CD8-positive, alpha-beta memory T cell (primary cell): ENCODE data around the gene DNAJA3. TPM values are rescaled to one million over a fixed set of nuclear protein-coding genes. Genes with fewer than 3 reads are reported as not detected.
A peak's percentile ranks its signal among the peaks of the same experiment; 100 is the strongest.
"Not testable (repeated sequence)": the region's sequence is repeated elsewhere in the genome, so short reads cannot be mapped to it uniquely, and the experiment has no call there.

ENCODE experiments used
- CTCF ChIA-PET: fragments of 350-600 bp; sonication (Branson Sonifier 250); formaldehyde crosslinking; loops from one replicate; lab custom pipeline; 2021; ENCODE audit warnings: antibody characterized with exemption; lab: Charles Lee
- POLR2A ChIA-PET: fragments of 350-600 bp; sonication (Branson Sonifier 250); formaldehyde crosslinking; loops from one replicate; lab custom pipeline; 2021; ENCODE audit warnings: antibody characterized with exemption; lab: Charles Lee
- DNase-seq, 5 donors: peaks; one replicate each; pipeline versions ENCODE4 v3.0.0 to v3.0.0-alpha.2; 2020 to 2022; ENCODE audit warnings: mixed read lengths in 1 of 5
- H3K27ac ChIP-seq: one replicate; pipeline ENCODE4 v1.7.0; 2013; ENCODE audit warnings: low read depth, mild to moderate bottlenecking, low read length, moderate library complexity
- H3K27me3 ChIP-seq: 2 replicates; pipeline ENCODE4 v1.7.0; 2013; ENCODE audit warnings: low read length, mild to moderate bottlenecking; ENCODE audit not compliant: insufficient read depth, poor library complexity, severe bottlenecking
- H3K36me3 ChIP-seq: 2 replicates; pipeline ENCODE4 v1.7.0; 2013; ENCODE audit warnings: mild to moderate bottlenecking, low read length, moderate library complexity; ENCODE audit not compliant: insufficient read depth
- H3K4me1 ChIP-seq: 2 replicates; pipeline ENCODE4 v1.7.0; 2013; ENCODE audit warnings: mild to moderate bottlenecking, low read length, moderate library complexity; ENCODE audit not compliant: insufficient read depth
- H3K4me3 ChIP-seq: 2 replicates; pipeline ENCODE4 v1.7.0; 2013; ENCODE audit warnings: mild to moderate bottlenecking, low read length
- H3K9me3 ChIP-seq: 2 replicates; pipeline ENCODE4 v1.7.0; 2013; ENCODE audit warnings: mild to moderate bottlenecking, low read length
- H3K27ac Mint-ChIP-seq, 8 donors: one replicate each; pipeline ENCODE4 v1.8.0; 2020 to 2021; ENCODE audit warnings: mixed read lengths in 8 of 8, mild to moderate bottlenecking in 6 of 8, inconsistent platforms in 3 of 8, moderate library complexity in 3 of 8
- H3K27me3 Mint-ChIP-seq, 2 donors: one replicate each; pipeline ENCODE4 v1.8.0; 2020 to 2021; ENCODE audit warnings: mixed read lengths in 2 of 2, mild to moderate bottlenecking in 1 of 2, moderate library complexity in 1 of 2
- H3K36me3 Mint-ChIP-seq, 3 donors: one replicate each; pipeline ENCODE4 v1.8.0; 2020 to 2021; ENCODE audit warnings: mixed read lengths in 3 of 3, inconsistent platforms in 1 of 3, mild to moderate bottlenecking in 1 of 3
- H3K4me1 Mint-ChIP-seq, 3 donors: one replicate each; pipeline ENCODE4 v1.8.0; 2020 to 2021; ENCODE audit warnings: mixed read lengths in 3 of 3, inconsistent platforms in 1 of 3, mild to moderate bottlenecking in 1 of 3
- H3K4me3 Mint-ChIP-seq, 7 donors: one replicate each; pipeline ENCODE4 v1.8.0; 2020 to 2021; ENCODE audit warnings: mixed read lengths in 7 of 7, mild to moderate bottlenecking in 6 of 7, moderate library complexity in 4 of 7, inconsistent platforms in 2 of 7
- H3K9me3 Mint-ChIP-seq, 5 donors: one replicate each; pipeline ENCODE4 v1.8.0; 2020 to 2022; ENCODE audit warnings: mixed read lengths in 5 of 5, mild to moderate bottlenecking in 3 of 5, moderate library complexity in 2 of 5, inconsistent platforms in 1 of 5
- polyA plus RNA-seq: library from polyadenylated mRNA; unstranded; fragments of 300-500 nt; fragmentation: Illumina TruSeq; gene quantifications from one replicate; pipeline ENCODE4 v1.2.3, GENCODE V29; 2021
- total RNA-seq, 2 experiments: library from RNA; stranded (reverse); gene quantifications; one replicate each; pipeline ENCODE4 v1.2.3, GENCODE V29; 2021

DNAJA3 gene
- total and polyA plus RNA-seq, 3 experiments from 2014 or later: 51.1 to 108 (median 104) TPM

DNA sequence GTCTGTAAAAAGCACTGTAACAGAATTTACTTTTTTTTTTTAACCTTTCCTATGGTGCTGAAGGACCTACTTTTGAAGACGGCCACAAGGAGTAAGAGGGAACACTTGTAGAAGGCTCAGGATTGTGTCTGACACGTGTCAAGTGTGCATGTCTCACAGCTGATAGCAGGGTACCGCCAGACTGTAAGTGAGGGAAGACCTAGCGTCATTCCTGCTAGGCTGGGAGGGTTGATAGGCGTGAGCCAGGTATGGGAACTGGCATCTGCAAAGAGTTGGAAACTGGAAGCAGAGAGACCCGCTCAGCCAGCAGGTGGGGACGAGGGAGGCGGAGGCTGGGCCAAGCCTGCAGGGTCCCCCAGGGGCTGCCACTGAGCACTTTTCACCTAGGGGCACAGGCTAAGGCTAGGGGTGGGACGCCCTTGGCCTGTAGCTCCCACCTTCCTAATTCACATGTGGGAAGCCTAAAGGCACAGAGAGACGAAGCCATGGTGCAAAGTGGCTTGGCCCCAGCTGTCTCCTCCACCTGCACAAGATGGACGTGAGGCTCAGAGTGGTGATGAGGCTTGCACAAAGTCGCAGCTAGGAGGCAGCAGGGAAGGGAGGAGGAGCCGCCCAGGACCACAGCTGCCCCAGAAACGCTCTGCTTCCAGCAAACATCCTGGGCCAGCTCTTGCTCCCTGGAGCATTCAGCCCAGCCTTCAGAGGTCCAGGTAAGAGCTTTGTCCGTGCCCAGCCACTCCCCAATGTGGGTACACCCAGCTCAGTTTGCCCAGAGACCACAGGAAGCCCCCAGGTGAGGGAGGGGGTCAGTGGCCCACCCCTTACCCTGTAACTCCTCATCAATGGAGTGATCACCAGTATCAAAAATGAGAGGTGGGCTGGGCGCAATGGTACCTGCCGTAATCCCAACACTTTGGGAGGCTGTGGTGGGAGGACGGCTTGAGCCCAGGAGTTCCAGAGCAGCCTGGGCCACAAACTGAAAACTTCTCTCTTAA is 35.1 kb upstream of the DNAJA3 start:
- Mint-ChIP-seq H3K4me3 (peak overlapping the region in 2 of 7 donors; percentile 48 to 60), H3K9me3 (no peaks in the 10 kb centered on the region), H3K27ac (peak overlapping the region in 4 of 8 donors; percentile 33 to 94 (median 61)), H3K36me3 (peaks cover 2 to 87% (median 4%) of the 10 kb centered on the region in 3 donors), H3K4me1 (peaks cover 3 to 11% (median 3%) of the 10 kb centered on the region in 3 donors), H3K27me3 (peaks cover 0 to 2% of the 10 kb centered on the region in 2 donors)
- no peaks in the 10 kb centered on the region for H3K9me3 ChIP-seq
- H3K27me3 ChIP-seq: no peaks in the 10 kb centered on the region
- peaks cover 41% of the 10 kb centered on the region for H3K36me3 ChIP-seq
- DNase-seq: no peak
- ChIA-PET CTCF (interaction anchor here (1.4 kb wide), 1 partner anchor 13 kb away, joined by 5 read pairs; no protein-coding TSS in a partner anchor), POLR2A (interaction anchor here (0.5 kb wide), 1 partner anchor 134 kb away, joined by 3 read pairs; no protein-coding TSS in a partner anchor)
- H3K4me3 ChIP-seq: no peak overlapping the region
- H3K4me1 ChIP-seq: no peaks in the 10 kb centered on the region
- no peak overlapping the region for H3K27ac ChIP-seq

DNA sequence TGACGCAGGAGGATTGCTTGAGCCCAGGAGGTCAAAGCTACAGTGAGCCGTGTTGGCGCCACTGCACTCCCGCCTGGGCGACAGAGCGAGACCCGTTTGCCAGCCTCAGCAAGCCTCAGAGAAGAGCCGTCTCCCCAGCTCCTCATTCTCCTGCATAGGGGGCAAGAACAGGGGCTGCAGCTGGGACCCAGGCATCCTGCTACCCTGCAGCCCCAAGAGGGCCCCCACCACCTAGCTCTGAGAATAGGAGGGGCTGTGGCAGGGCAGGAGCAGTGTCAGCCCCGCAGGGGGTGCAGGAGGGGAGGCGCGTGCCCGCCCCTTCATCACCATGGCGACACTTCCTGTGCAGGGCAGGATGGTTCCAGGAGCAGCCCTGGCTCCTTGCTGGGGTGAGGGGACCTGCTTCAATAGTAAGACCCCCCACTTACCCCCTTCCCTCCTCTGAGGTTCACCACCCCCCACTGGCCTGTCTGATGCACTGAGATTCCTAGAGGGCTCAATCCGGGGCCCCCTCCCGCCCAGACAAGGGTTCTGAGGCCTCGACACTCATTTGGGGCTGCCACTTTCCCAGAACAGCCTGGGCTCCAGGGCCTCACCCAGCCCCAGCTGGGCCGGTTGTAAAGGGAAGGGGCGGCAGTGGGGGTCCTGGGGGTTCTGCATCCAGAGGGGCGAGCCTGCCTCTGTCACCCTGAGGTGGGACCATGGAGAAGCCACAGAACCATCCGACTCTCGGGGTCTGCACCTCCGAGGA is 33.9 kb upstream of the DNAJA3 start:
- DNase-seq: peak in 1 of 5 donors; percentile 44
- ChIA-PET CTCF (interaction anchor here (0.8 to 1.0 kb wide), 2 partner anchors 11 to 194 kb away, joined by 3 read pairs; no protein-coding TSS in a partner anchor), POLR2A (interaction anchor here (0.6 kb wide), 1 partner anchor 40 kb away, joined by 4 read pairs; no protein-coding TSS in a partner anchor)
- Mint-ChIP-seq H3K4me1 (peaks cover 4 to 15% (median 6%) of the 10 kb centered on the region in 3 donors), H3K4me3 (no peak overlapping the region), H3K9me3 (no peaks in the 10 kb centered on the region), H3K27me3 (peaks cover 0 to 2% of the 10 kb centered on the region in 2 donors), H3K27ac (peak overlapping the region in 2 of 8 donors; percentile 56 to 69), H3K36me3 (peaks cover 4 to 80% (median 8%) of the 10 kb centered on the region in 3 donors)
- no peaks in the 10 kb centered on the region for H3K9me3 ChIP-seq
- H3K4me3 ChIP-seq: no peak overlapping the region
- no peaks in the 10 kb centered on the region for H3K4me1 ChIP-seq
- no peak overlapping the region for H3K27ac ChIP-seq
- no peaks in the 10 kb centered on the region for H3K27me3 ChIP-seq
- peaks cover 40% of the 10 kb centered on the region for H3K36me3 ChIP-seq

DNA sequence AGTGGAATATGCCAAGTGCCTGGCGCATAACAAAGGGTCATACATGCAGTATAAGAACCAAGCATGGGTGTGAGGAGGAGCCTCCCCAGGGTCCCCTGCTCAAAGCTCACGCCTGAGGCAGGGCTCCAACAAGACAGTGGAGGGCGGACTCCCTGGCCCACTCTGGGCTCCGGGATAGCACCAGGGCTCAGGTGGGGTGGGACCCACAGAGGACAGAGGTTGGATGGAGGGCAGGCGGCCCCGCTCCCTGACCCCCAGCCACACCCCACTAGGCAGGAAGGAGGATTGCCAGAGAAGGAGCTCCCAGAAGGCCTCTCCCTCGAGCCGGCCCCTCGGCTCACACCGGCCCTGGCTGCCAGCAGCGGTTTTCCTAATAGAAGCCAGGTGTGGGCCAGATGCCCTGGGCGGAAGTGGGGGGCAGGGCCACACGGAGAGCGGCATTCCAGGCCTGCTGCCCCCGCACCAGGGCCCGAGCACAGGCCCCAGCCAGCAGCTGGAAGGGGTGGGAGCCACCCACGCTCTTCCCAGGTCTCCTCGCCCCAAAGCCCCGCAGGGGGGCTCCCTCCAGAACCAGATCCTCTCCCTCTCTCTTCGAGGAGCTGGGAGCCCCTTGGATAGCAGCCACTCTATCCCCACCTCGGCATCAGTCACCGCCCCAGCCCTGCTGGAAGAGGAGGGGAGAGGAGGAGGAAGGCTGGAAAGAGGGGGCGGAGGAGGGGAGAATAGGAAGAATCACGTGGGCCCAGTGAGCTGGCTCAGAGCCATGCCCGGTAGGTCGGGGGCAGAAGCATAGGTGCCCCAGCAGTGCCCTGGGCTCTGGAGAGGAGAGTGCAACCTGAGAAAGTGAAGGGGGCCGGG is 33.1 kb upstream of the DNAJA3 start:
- peak overlapping the region in 2 of 8 donors; percentile 56 to 70 for H3K27ac Mint-ChIP-seq
- peaks cover 0 to 2% of the 10 kb centered on the region in 2 donors for H3K27me3 Mint-ChIP-seq
- POLR2A ChIA-PET: no interaction called here

DNA sequence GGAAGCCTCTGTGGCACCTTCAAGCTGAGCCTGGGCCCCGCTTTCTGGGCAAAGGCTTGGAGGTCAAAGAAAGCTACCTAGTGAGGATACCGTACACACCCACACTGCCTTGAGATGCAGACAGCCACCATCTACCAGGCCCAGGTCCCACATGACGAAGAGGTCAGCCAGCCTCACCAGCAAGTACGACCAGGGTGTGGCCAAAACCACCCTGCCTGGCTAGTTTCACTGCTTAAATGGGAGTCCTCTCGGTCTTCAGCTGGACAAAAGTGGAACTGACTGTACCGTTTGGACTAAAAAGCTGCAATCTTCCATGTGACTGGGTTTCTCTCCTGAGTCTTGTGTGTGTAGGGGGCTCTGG is 32.4 kb upstream of the DNAJA3 start:
- CTCF ChIA-PET: interaction anchor here (1.7 kb wide), 1 partner anchor 9 kb away, joined by 10 read pairs; no protein-coding TSS in a partner anchor
- Histone ChIP-seq H3K27me3 (no peaks in the 10 kb centered on the region), H3K9me3 (no peaks in the 10 kb centered on the region), H3K4me3 (no peak overlapping the region), H3K27ac (no peak overlapping the region), H3K4me1 (no peaks in the 10 kb centered on the region), H3K36me3 (peaks cover 41% of the 10 kb centered on the region)
- Mint-ChIP-seq H3K4me3 (no peak overlapping the region), H3K36me3 (peaks cover 4 to 75% (median 9%) of the 10 kb centered on the region in 3 donors), H3K27me3 (peaks cover 0 to 2% of the 10 kb centered on the region in 2 donors), H3K9me3 (no peaks in the 10 kb centered on the region), H3K27ac (peak overlapping the region in 1 of 8 donors; percentile 85), H3K4me1 (peaks cover 4 to 15% (median 6%) of the 10 kb centered on the region in 3 donors)
- DNase-seq: no peak
- POLR2A ChIA-PET: no interaction called here

More for the DNA sequence above, 33.1 kb upstream of the DNAJA3 start:
- Histone ChIP-seq H3K4me3 (no peak overlapping the region), H3K9me3 (no peaks in the 10 kb centered on the region), H3K4me1 (no peaks in the 10 kb centered on the region), H3K27me3 (no peaks in the 10 kb centered on the region), H3K27ac (no peak overlapping the region), H3K36me3 (peaks cover 41% of the 10 kb centered on the region)
- CTCF ChIA-PET: interaction anchor here (1.0 to 1.7 kb wide), 2 partner anchors 10 kb away, joined by 3 to 10 read pairs; no protein-coding TSS in a partner anchor
- peaks cover 4 to 15% (median 6%) of the 10 kb centered on the region in 3 donors for H3K4me1 Mint-ChIP-seq
- H3K4me3 Mint-ChIP-seq: no peak overlapping the region
- no peak for DNase-seq
- peaks cover 4 to 75% (median 9%) of the 10 kb centered on the region in 3 donors for H3K36me3 Mint-ChIP-seq
- no peaks in the 10 kb centered on the region for H3K9me3 Mint-ChIP-seq

DNA sequence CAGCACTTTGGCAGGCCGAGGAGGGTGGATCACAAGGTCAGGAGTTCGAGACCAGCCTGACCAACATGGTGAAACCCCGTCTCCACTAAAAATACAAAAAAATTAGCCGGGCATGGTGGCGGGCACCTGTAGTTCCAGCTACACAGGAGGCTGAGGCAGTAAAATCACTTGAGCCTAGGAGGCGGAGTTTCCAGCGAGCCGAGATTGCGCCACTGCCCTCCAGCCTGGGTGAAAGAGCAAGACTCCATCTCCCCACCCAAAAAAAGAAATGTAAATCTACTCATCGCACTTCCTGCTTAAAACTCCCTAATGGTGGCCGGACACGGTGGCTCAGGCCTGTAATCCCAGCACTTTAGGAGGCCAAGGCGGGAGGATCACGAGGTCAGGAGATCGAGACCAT is 31.8 kb upstream of the DNAJA3 start:
- DNase-seq, H3K27ac ChIP-seq, H3K27me3 ChIP-seq, POLR2A ChIA-PET, H3K4me3 Mint-ChIP-seq, H3K9me3 Mint-ChIP-seq, H3K4me1 ChIP-seq, H3K4me3 ChIP-seq, H3K9me3 ChIP-seq, H3K27me3 Mint-ChIP-seq: not testable (repeated sequence)
- H3K36me3 Mint-ChIP-seq: peaks cover 4 to 73% (median 9%) of the 10 kb centered on the region in 3 donors
- H3K4me1 Mint-ChIP-seq: peaks cover 4 to 15% (median 6%) of the 10 kb centered on the region in 3 donors
- peak overlapping the region in 1 of 8 donors; percentile 85 for H3K27ac Mint-ChIP-seq
- peaks cover 41% of the 10 kb centered on the region for H3K36me3 ChIP-seq
- CTCF ChIA-PET: interaction anchor here (1.7 kb wide), 1 partner anchor 8 kb away, joined by 10 read pairs; no protein-coding TSS in a partner anchor

DNA sequence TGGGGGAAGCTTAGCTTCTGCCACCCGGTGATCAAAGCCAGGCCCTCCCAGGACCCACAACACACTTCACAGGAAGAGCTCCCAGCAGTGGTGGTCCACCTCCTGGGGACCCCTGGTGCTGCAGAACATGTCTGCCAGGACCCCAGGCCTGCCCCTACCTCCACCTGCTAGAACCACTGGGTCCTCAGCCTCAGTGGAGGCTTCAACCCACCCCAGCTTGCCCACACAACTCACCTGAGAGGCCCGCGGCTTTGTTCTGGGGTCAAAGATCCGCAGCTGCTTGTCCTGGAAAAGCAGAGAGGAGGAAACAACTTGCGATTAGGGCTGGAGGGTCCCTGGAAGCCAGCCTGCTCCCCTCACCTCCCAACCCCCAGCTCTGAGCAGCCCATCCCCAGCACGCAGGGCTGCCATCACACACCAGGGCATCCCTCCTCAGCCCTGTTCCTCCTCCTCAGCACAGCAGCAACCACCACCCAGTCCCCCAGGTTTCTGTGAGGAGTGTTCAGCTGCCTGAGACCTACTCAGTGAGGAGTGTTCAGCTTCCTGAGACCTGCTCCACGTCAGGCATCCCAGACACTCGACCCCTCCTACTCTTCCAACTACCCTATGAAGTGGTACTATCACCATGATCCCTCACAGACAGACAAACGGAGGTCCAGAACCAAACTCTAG is 30.5 kb upstream of the DNAJA3 start:
- no peaks in the 10 kb centered on the region for H3K9me3 Mint-ChIP-seq
- H3K27me3 Mint-ChIP-seq: peaks cover 0 to 3% of the 10 kb centered on the region in 2 donors
- H3K9me3 ChIP-seq: no peaks in the 10 kb centered on the region
- no peak overlapping the region for H3K27ac ChIP-seq
- peak overlapping the region in 2 of 7 donors; percentile 63 to 68 for H3K4me3 Mint-ChIP-seq
- DNase-seq: no peak
- no peaks in the 10 kb centered on the region for H3K4me1 ChIP-seq
- peaks cover 12 to 23% (median 14%) of the 10 kb centered on the region in 3 donors for H3K4me1 Mint-ChIP-seq
- H3K27me3 ChIP-seq: no peaks in the 10 kb centered on the region
- H3K36me3 ChIP-seq: peaks cover 53% of the 10 kb centered on the region
- H3K4me3 ChIP-seq: no peak overlapping the region
- H3K27ac Mint-ChIP-seq: peak overlapping the region in 6 of 8 donors; percentile 11 to 85 (median 74)
- ChIA-PET CTCF (no interaction called here), POLR2A (no interaction called here)
- peaks cover 4 to 74% (median 7%) of the 10 kb centered on the region in 3 donors for H3K36me3 Mint-ChIP-seq
